Left lung (tissue), 10 donors: ENCODE results near the gene RASAL2. TPM values are rescaled to one million over a fixed set of nuclear protein-coding genes. Genes with fewer than 3 reads are reported as not detected.
A peak's percentile ranks its signal among the peaks of the same experiment; 100 is the strongest.

ENCODE experiments used
- ATAC-seq: fragments of 200-7000 bp; cut with Tn5 transposase; one replicate; pipeline ENCODE4 v1.9.1; 2020; ENCODE audit warnings: moderate library complexity
- DNase-seq, 4 donors: peaks; one replicate each; pipeline ENCODE4 v3.0.0-alpha.2; 2013 to 2020
- H3K27ac ChIP-seq, 2 donors: fragments of 200-600 bp; sonication (generic) in 1 of 2; one replicate each; pipeline versions ENCODE4 v1.5.0 to v1.8.0; 2020 to 2021
- H3K27me3 ChIP-seq, 2 donors: fragments of 200-600 bp; sonication (generic) in 1 of 2; one replicate each; pipeline versions ENCODE4 v1.5.0 to v1.8.0; 2020 to 2021
- H3K36me3 ChIP-seq, 2 donors: fragments of 200-600 bp; sonication (generic) in 1 of 2; one replicate each; pipeline versions ENCODE4 v1.5.0 to v1.8.0; 2020 to 2021
- H3K4me1 ChIP-seq, 2 donors: fragments of 200-600 bp; one replicate each; pipeline ENCODE4 v1.8.0; 2021
- H3K4me3 ChIP-seq, 2 donors: fragments of 200-600 bp; sonication (generic) in 1 of 2; one replicate each; pipeline versions ENCODE4 v1.5.0 to v1.8.0; 2020 to 2021; ENCODE audit warnings: mild to moderate bottlenecking in 1 of 2
- H3K9me3 ChIP-seq, 2 donors: fragments of 200-600 bp; sonication (generic) in 1 of 2; one replicate each; pipeline versions ENCODE4 v1.5.0 to v1.8.0; 2020 to 2021
- CTCF ChIP-seq, 2 donors: fragments of 200-600 bp; sonication (generic) in 1 of 2; IDR thresholded peaks; one replicate each; pipeline versions ENCODE4 v1.5.0 to v1.8.0; 2021; ENCODE audit warnings: antibody characterized with exemption in 2 of 2
- intact Hi-C, 2 donors: fragments of 100-400 bp; cut with DNase I; formaldehyde crosslinking; loops; one replicate each; pipeline versions ENCODE4 v1.11.2 to v1.14.2; 2022
- polyA plus RNA-seq, 6 donors: library from polyadenylated mRNA; unstranded; fragments of 120-200 nt; gene quantifications; one replicate each; pipeline ENCODE4 v1.2.1, GENCODE V29; 2013; ENCODE audit not compliant: insufficient read length in 6 of 6
- total RNA-seq, 2 donors: library from RNA; stranded (reverse); fragmentation: NEBNext Ultra II Directional; extraction: Animal tissue kit (Norgen Biotek cat#: 25700); gene quantifications; one replicate each; pipeline ENCODE4 v1.2.1, GENCODE V29; 2021
- donor health status: DM: no; HTN: yes; CAD: no.
- donor health status: DM: no; HTN: no; CAD: no.

RASAL2 gene
- total and polyA plus RNA-seq, 8 donors, result 26.4 to 35.6 (median 29.5) TPM

DNA sequence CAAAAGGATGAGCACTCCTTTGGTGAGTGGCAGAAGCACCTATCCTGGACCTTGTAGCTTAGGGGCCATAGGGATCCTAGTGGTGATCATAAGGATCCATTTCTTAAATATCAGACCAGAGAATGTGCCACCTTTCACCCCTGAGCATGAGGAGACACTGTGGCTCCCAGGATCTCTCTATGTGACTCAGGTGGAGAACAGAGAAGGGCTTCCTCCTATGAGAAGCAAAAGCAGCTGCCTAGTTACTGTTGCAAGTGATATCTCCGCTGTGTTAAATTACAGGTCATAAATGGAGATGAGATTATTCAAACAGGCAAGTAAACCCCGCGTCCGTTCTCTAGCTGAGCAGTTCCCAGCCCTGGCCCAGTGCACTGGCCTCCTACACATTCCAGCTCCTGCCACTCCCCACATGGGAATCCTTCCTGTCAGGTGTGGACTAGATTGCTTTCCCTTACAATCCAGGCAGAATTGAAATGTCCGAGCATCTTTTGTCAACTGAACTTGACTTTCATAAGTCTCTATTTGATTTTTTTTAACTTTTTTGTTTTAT lies 376.6 kb downstream of the RASAL2 start:
- ATAC-seq (peak; percentile 93), DNase-seq (peak in 1 of 4 donors; percentile 51)
- H3K4me3 ChIP-seq, result no peak overlapping the region
- no peak for TF ChIP-seq CTCF (IDR thresholded peaks at IDR 0.05)
- H3K36me3 ChIP-seq, result peaks cover 0 to 53% of the 10 kb centered on the region in 2 donors
- no peaks in the 10 kb centered on the region for H3K27me3 ChIP-seq
- H3K9me3 ChIP-seq, result no peaks in the 10 kb centered on the region
- intact Hi-C loops, result no loop called here
- H3K4me1 ChIP-seq, result no peaks in the 10 kb centered on the region
- H3K27ac ChIP-seq, result no peak overlapping the region

- Histone ChIP-seq H3K9me3 (no peaks in the 10 kb centered on the region), H3K4me3 (no peak overlapping the region), H3K27me3 (no peaks in the 10 kb centered on the region), H3K36me3 (peaks cover 0 to 37% of the 10 kb centered on the region in 2 donors), H3K27ac (no peak overlapping the region), H3K4me1 (no peaks in the 10 kb centered on the region)
- intact Hi-C loops, result no loop called here
- no peak for TF ChIP-seq CTCF (IDR thresholded peaks at IDR 0.05)
- DNase-seq, result no peak
- no peak for ATAC-seq
Measured at GRCh38 chr1:178472531-178472930, 378.6 kb downstream of the RASAL2 start.

DNA sequence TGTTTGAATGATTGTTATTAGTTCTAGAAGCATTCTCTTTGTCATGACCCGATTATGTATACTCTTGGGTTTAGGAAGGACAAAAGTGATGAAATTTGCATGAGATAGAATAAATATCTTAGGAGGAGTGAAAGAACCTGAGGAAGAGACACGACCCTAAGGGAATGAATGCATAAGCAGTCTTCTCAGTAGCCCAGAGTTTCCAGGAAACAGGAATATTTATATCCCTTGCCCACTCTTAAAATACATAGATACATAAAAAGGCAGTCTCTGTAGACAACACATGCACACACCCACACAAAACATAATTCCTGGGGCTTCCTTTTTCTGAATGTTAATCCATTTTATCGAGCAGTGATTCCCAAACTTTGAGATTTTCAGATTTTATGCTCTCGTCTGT lies 383.5 kb downstream of the RASAL2 start:
- ATAC-seq (no peak), DNase-seq (no peak)
- intact Hi-C loops, result no loop called here

GRCh38 chr1:178477841-178478240 lies 383.9 kb downstream of the RASAL2 start:
- Histone ChIP-seq H3K9me3 (no peaks in the 10 kb centered on the region), H3K36me3 (peaks cover 0 to 24% of the 10 kb centered on the region in 2 donors), H3K4me1 (no peaks in the 10 kb centered on the region), H3K27ac (no peak overlapping the region), H3K4me3 (no peak overlapping the region), H3K27me3 (no peaks in the 10 kb centered on the region)
- DNase-seq (no peak), ATAC-seq (peak; percentile 22)
- intact Hi-C loops, result no loop called here
- TF ChIP-seq CTCF (IDR thresholded peaks at IDR 0.05), result no peak

More for the DNA sequence above, 383.5 kb downstream of the RASAL2 start:
- Histone ChIP-seq H3K36me3 (peaks cover 0 to 25% of the 10 kb centered on the region in 2 donors), H3K4me3 (no peak overlapping the region), H3K27me3 (no peaks in the 10 kb centered on the region), H3K27ac (no peak overlapping the region), H3K9me3 (no peaks in the 10 kb centered on the region), H3K4me1 (no peaks in the 10 kb centered on the region)
- TF ChIP-seq CTCF (IDR thresholded peaks at IDR 0.05), result no peak

GRCh38 chr1:178483251-178483957 lies 389.5 kb downstream of the RASAL2 start:
- Histone ChIP-seq H3K27me3 (peaks cover 0 to 12% of the 10 kb centered on the region in 2 donors), H3K9me3 (no peaks in the 10 kb centered on the region), H3K27ac (no peak overlapping the region), H3K4me3 (no peak overlapping the region), H3K4me1 (peaks cover 6 to 23% of the 10 kb centered on the region in 2 donors), H3K36me3 (peaks cover 0 to 3% of the 10 kb centered on the region in 2 donors)
- ATAC-seq, result no peak
- no peak for DNase-seq
- intact Hi-C loops, result no loop called here
- no peak for TF ChIP-seq CTCF (IDR thresholded peaks at IDR 0.05)
